NB4 (cell line): ENCODE results near the gene ZNF684.
A peak's percentile ranks its signal among the peaks of the same experiment; 100 is the strongest.
"Not testable (repeated sequence)": the region's sequence is repeated elsewhere in the genome, so short reads cannot be mapped to it uniquely, and the experiment has no call there.

Source experiments
- DNase-seq: peaks from one replicate; pipeline ENCODE4 v3.0.0; 2010; ENCODE audit warnings: low read depth
- H3K4me3 ChIP-seq: one replicate; pipeline ENCODE4 v1.5.1; 2011; ENCODE audit warnings: mild to moderate bottlenecking, low read depth, low read length, moderate library complexity
- MYC ChIP-seq: IDR thresholded peaks from 2 replicates; pipeline ENCODE4 v1.6.1; 2011; ENCODE audit warnings: low read depth, low read length
- POLR2A ChIP-seq: IDR thresholded peaks from 2 replicates; pipeline ENCODE4 v1.6.1; 2011; ENCODE audit warnings: mild to moderate bottlenecking; ENCODE audit not compliant: insufficient read length; ENCODE audit errors: extremely low read depth
- TF ChIP-seq, protein P1 (sequence below): IDR thresholded peaks from one replicate; pipeline ENCODE4 v1.5.1; 2012; ENCODE audit warnings: low read depth, low read length
- TF ChIP-seq, protein P2 (sequence below): IDR thresholded peaks from 2 replicates; pipeline ENCODE4 v1.6.1; 2011; ENCODE audit warnings: low read depth, low read length

ZNF684 gene

DNA sequence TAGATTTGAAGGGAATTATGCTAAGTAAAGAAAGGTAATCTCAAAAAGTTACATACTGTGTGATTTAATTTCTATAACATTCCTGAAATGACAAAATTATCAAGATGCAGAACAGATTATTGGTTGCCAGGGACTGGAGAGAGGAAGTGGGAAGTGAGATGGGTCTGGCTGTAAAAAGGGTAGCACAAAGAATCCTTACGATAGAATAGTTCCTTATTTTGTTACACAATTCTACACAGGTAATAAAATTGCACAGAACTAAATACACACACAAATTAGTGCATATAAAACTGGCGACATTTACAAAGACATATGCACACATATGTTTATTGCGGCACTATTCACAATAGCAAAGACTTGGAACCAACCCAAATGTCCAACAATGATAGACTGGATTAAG lies 33.5 kb downstream of the ZNF684 start:
- DNase-seq, result no peak
- H3K4me3 ChIP-seq, result no peak overlapping the region
- TF ChIP-seq MYC (no peak), POLR2A (no peak)
- TF ChIP-seq, protein P1, sequence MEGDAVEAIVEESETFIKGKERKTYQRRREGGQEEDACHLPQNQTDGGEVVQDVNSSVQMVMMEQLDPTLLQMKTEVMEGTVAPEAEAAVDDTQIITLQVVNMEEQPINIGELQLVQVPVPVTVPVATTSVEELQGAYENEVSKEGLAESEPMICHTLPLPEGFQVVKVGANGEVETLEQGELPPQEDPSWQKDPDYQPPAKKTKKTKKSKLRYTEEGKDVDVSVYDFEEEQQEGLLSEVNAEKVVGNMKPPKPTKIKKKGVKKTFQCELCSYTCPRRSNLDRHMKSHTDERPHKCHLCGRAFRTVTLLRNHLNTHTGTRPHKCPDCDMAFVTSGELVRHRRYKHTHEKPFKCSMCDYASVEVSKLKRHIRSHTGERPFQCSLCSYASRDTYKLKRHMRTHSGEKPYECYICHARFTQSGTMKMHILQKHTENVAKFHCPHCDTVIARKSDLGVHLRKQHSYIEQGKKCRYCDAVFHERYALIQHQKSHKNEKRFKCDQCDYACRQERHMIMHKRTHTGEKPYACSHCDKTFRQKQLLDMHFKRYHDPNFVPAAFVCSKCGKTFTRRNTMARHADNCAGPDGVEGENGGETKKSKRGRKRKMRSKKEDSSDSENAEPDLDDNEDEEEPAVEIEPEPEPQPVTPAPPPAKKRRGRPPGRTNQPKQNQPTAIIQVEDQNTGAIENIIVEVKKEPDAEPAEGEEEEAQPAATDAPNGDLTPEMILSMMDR, result no peak
- TF ChIP-seq, protein P2, sequence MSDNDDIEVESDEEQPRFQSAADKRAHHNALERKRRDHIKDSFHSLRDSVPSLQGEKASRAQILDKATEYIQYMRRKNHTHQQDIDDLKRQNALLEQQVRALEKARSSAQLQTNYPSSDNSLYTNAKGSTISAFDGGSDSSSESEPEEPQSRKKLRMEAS, result no peak

- DNase-seq, result no peak
- no peak overlapping the region for H3K4me3 ChIP-seq
- no peak for TF ChIP-seq POLR2A
- TF ChIP-seq, protein P2, result no peak
- TF ChIP-seq, protein P1, result no peak
- TF ChIP-seq MYC, result no peak
Measured at GRCh38 chr1:40567825-40568224, 36.4 kb downstream of the ZNF684 start.

GRCh38 chr1:40574805-40575204 lies 43.4 kb downstream of the ZNF684 start:
- not testable (repeated sequence) for H3K4me3 ChIP-seq
- DNase-seq, result peak; percentile 37

GRCh38 chr1:40575336-40575735 lies 43.9 kb downstream of the ZNF684 start:
- H3K4me3 ChIP-seq, result no peak overlapping the region
- no peak for DNase-seq
- TF ChIP-seq MYC (no peak), POLR2A (no peak)
- TF ChIP-seq, protein P2, result no peak
- TF ChIP-seq, protein P1, result no peak

- no peak for DNase-seq
- no peak overlapping the region for H3K4me3 ChIP-seq
- TF ChIP-seq MYC (no peak), POLR2A (no peak)
- TF ChIP-seq, protein P2, result no peak
- TF ChIP-seq, protein P1, result no peak
Measured at GRCh38 chr1:40582116-40582515, 50.7 kb downstream of the ZNF684 start.

DNA sequence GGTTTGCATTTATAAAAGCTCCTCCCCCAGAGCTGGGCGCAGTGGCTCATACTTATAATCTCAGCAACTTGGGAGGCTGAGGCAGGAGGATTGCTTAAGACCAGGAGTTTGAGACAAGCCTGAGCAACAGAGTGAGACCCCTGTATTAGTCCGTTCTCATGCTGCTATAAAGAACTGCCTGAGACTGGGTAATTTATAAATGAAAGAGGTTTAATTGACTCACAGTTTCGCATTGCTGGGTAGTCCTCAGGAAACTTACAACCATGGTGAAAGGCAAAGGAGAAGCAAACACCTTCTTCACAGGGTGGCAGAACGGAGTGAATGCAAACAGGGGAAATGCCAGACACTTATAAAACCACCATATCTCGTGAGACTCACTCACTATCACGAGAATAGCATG lies 52.5 kb downstream of the ZNF684 start:
- H3K4me3 ChIP-seq, result no peak overlapping the region
- no peak for DNase-seq
- TF ChIP-seq, protein P1, result no peak
- no peak for TF ChIP-seq POLR2A

DNA sequence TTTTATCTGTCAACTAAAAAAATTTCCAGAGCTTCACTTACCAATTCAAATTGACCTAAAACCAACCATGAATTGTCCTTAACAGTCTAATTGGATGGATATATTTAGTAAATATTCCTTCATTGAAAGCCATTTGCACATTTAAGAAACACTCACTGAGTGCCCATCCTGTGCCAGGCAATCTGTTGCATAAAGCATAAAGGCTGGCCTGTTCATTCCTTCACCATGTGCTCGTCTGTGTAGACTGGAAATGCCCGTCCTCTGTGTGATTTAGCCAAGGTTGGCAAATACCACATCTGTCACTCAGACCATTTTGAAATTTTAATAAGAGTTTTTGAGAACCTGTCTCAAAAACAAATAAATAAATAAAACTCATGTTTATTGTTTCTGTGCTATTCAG lies 57.1 kb downstream of the ZNF684 start:
- TF ChIP-seq, protein P1, result no peak
- TF ChIP-seq MYC (no peak), POLR2A (no peak)
- TF ChIP-seq, protein P2, result no peak
- no peak for DNase-seq
- H3K4me3 ChIP-seq, result no peak overlapping the region
